Activated CD4-positive, alpha-beta T cell treated with anti-CD3 and anti-CD28 coated beads, Interleukin-2, amount 10 ng/mL, durations not matched to agents 7 days and 5 days (primary cell): ENCODE measurements around the gene SCAF8. TPM values are rescaled to one million over a fixed set of nuclear protein-coding genes. Genes with fewer than 3 reads are reported as not detected.
"Not testable (repeated sequence)": the region's sequence is repeated elsewhere in the genome, so short reads cannot be mapped to it uniquely, and the experiment has no call there.

Source experiments
- CTCF ChIA-PET: fragments of 350-600 bp; sonication (Branson Sonifier 250); formaldehyde crosslinking; loops from one replicate; lab custom pipeline; 2021; ENCODE audit warnings: antibody characterized with exemption; lab: Charles Lee
- POLR2A ChIA-PET: fragments of 350-600 bp; sonication (Branson Sonifier 250); formaldehyde crosslinking; loops from one replicate; lab custom pipeline; 2021; ENCODE audit warnings: antibody characterized with exemption; lab: Charles Lee
- DNase-seq: peaks from one replicate; pipeline ENCODE4 v3.0.0-alpha.2; 2020
- H3K27ac Mint-ChIP-seq: one replicate; pipeline ENCODE4 v1.8.0; 2021; ENCODE audit warnings: mild to moderate bottlenecking, moderate library complexity, mixed read lengths
- H3K27me3 Mint-ChIP-seq: one replicate; pipeline ENCODE4 v1.8.0; 2021; ENCODE audit warnings: mixed read lengths
- H3K36me3 Mint-ChIP-seq: one replicate; pipeline ENCODE4 v1.8.0; 2021; ENCODE audit warnings: low read depth, mixed read lengths
- H3K4me1 Mint-ChIP-seq: one replicate; pipeline ENCODE4 v1.8.0; 2021; ENCODE audit warnings: mixed read lengths
- H3K4me3 Mint-ChIP-seq: one replicate; pipeline ENCODE4 v1.8.0; 2021; ENCODE audit warnings: mild to moderate bottlenecking, moderate library complexity, mixed read lengths
- H3K9me3 Mint-ChIP-seq: one replicate; pipeline ENCODE4 v1.8.0; 2021; ENCODE audit warnings: mixed read lengths
- total RNA-seq, 2 experiments: library from RNA; stranded (reverse); gene quantifications; one replicate each; pipeline ENCODE4 v1.2.3, GENCODE V29; 2021

Gene SCAF8
- total RNA-seq, 2 experiments from 2014 or later = 44.3 to 53.3 TPM

DNA sequence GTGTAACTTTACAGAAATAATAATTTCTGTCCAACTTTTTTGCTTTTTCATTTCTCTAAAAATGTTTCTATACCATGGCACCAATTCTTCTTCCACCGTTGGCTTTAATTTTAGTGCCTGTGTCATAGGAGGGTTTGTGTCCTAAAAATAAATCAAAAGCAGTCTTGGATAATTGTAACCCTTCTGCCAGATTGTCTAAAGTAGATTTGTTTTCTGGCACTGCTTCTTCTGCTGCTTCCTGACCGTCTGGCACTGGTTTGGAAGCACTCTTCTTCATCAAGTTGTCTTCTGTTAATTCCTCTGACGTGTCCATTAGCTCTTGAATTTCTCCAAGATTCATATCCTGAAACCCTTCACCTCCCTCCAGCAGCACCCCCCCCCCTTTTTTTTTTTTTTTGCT is 33.1 kb downstream of the SCAF8 start:
- no peak for DNase-seq
- ChIA-PET POLR2A (no interaction called here), CTCF (no interaction called here)
- Mint-ChIP-seq H3K27ac (no peak overlapping the region), H3K27me3 (no peaks in the 10 kb centered on the region), H3K9me3 (peaks cover 5% of the 10 kb centered on the region), H3K4me1 (peaks cover 22% of the 10 kb centered on the region), H3K4me3 (no peak overlapping the region), H3K36me3 (peaks cover 26% of the 10 kb centered on the region)

GRCh38 chr6:154767003-154767723 is 33.9 kb downstream of the SCAF8 start:
- Mint-ChIP-seq H3K4me1 (peaks cover 23% of the 10 kb centered on the region), H3K9me3 (peaks cover 7% of the 10 kb centered on the region), H3K4me3 (no peak overlapping the region), H3K27ac (no peak overlapping the region), H3K27me3 (no peaks in the 10 kb centered on the region), H3K36me3 (peaks cover 27% of the 10 kb centered on the region)
- CTCF ChIA-PET = no interaction called here
- POLR2A ChIA-PET = no interaction called here
- no peak for DNase-seq

GRCh38 chr6:154768280-154768679 is 35.1 kb downstream of the SCAF8 start:
- H3K36me3 Mint-ChIP-seq = peaks cover 24% of the 10 kb centered on the region
- ChIA-PET POLR2A (no interaction called here), CTCF (interaction anchor here (0.9 kb wide), 1 partner anchor 20 kb away, joined by 3 read pairs; no protein-coding TSS in a partner anchor)
- DNase-seq = no peak
- H3K27me3 Mint-ChIP-seq = no peaks in the 10 kb centered on the region
- no peak overlapping the region for H3K4me3 Mint-ChIP-seq
- peaks cover 7% of the 10 kb centered on the region for H3K9me3 Mint-ChIP-seq
- peaks cover 24% of the 10 kb centered on the region for H3K4me1 Mint-ChIP-seq
- H3K27ac Mint-ChIP-seq = no peak overlapping the region

DNA sequence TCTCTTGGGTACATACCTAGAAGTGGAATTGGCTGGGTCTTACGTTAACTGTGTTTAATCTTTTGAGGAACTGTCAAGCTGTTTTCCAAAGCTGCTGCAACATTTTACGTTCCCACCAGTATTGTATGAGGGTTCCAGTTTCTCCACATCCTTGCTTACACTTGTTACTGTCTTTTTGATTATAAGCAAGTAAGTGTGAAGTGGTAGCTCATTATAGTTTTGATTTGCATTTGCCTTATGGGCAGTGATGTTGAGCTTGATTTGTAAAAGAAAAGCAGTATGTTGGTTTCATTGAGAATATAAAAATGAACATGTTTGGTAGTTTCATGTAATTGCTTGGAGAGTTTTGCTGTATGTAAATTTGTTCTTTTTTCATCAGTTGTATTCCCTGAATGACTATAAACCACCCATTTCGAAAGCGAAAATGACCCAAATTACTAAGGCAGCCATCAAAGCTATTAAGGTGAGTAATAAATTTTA is 40.4 kb downstream of the SCAF8 start:
- DNase-seq = no peak
- no peak overlapping the region for H3K4me3 Mint-ChIP-seq
- peaks cover 18% of the 10 kb centered on the region for H3K4me1 Mint-ChIP-seq
- H3K36me3 Mint-ChIP-seq = peaks cover 28% of the 10 kb centered on the region
- no peaks in the 10 kb centered on the region for H3K27me3 Mint-ChIP-seq
- POLR2A ChIA-PET = no interaction called here
- no peak overlapping the region for H3K27ac Mint-ChIP-seq
- CTCF ChIA-PET = interaction anchor here (1.0 to 1.2 kb wide), 3 partner anchors 35 to 565 kb away, joined by 3 to 5 read pairs (median 3); no protein-coding TSS in a partner anchor
- H3K9me3 Mint-ChIP-seq = peaks cover 4% of the 10 kb centered on the region

- Mint-ChIP-seq H3K4me1 (peaks cover 14% of the 10 kb centered on the region), H3K36me3 (peaks cover 41% of the 10 kb centered on the region)
- POLR2A ChIA-PET, DNase-seq, CTCF ChIA-PET, H3K9me3 Mint-ChIP-seq, H3K27me3 Mint-ChIP-seq, H3K4me3 Mint-ChIP-seq, H3K27ac Mint-ChIP-seq: not testable (repeated sequence)
These were observed 45.9 kb downstream of the SCAF8 start for GRCh38 chr6:154779157-154779556.

DNA sequence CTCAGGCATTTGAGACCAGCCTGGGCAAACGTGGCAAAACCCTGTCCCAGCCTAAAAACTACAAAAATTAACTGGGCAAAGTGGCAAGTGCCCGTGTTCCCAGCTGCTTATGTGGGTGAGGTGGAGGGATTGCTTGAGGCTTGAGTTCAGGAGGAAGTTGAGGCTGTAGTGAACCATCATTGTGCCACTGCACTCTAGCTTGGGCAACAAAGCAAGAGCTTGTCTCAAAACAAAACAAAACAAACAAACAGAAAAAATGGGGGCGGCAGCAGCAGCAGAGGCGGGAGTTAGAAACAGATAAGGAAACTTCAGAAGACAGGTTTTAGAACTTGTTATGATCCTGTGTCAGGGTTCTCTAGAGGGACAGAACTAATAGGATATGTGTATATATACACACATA is 49.0 kb downstream of the SCAF8 start:
- no peak for DNase-seq
- Mint-ChIP-seq H3K4me1 (peaks cover 17% of the 10 kb centered on the region), H3K27ac (no peak overlapping the region), H3K4me3 (no peak overlapping the region), H3K36me3 (peaks cover 46% of the 10 kb centered on the region), H3K9me3 (no peaks in the 10 kb centered on the region), H3K27me3 (no peaks in the 10 kb centered on the region)
- ChIA-PET CTCF (interaction anchor here (0.6 to 1.4 kb wide), 2 partner anchors 20 to 25 kb away, joined by 3 read pairs; no protein-coding TSS in a partner anchor), POLR2A (no interaction called here)

DNA sequence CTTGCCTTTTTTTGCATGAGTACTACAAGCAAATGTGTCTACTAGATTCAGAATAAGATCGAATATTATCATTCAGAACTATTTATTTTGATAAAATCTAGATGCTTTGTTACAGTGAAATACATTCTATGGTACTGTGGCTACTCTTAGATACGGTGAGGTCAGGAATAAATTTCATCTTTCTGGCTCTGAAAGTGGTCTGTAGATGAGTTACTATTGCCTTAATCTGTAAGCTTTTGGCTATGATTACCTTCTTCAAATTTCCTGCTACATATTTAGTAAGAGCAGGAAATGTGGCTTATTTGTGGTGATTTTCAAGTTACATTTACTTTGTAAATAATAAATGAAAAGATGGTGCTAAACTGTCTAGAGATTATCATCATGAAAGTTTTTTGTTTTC is 50.0 kb downstream of the SCAF8 start:
- H3K27ac Mint-ChIP-seq = no peak overlapping the region
- H3K4me3 Mint-ChIP-seq = no peak overlapping the region
- ChIA-PET POLR2A (no interaction called here), CTCF (interaction anchor here (1.3 to 1.4 kb wide), 2 partner anchors 26 to 108 kb away, joined by 3 to 4 read pairs; no protein-coding TSS in a partner anchor)
- no peaks in the 10 kb centered on the region for H3K9me3 Mint-ChIP-seq
- H3K27me3 Mint-ChIP-seq = no peaks in the 10 kb centered on the region
- peaks cover 17% of the 10 kb centered on the region for H3K4me1 Mint-ChIP-seq
- no peak for DNase-seq
- H3K36me3 Mint-ChIP-seq = peaks cover 53% of the 10 kb centered on the region

DNA sequence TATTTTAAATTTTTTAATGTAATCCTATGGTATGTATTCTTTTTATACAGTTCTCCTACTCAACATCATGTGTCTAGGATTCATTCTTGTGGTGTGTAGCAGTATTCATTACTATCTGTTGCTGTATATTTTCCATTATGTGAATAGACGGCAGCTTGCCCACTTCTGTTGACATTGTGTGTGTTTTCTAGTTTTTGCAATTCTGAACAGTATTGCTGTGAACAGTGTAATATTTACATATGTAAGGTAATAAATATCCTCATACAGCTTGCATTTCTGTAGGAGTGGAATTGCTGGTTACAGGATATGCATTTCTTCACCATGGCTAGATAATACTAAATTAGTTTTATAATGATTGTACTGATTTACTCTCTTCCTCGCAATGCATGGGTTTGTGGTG is 51.9 kb downstream of the SCAF8 start:
- H3K4me1 Mint-ChIP-seq = peaks cover 17% of the 10 kb centered on the region

GRCh38 chr6:154786144-154786868 is 53.1 kb downstream of the SCAF8 start:
- CTCF ChIA-PET = no interaction called here
- Mint-ChIP-seq H3K36me3 (peaks cover 45% of the 10 kb centered on the region), H3K9me3 (no peaks in the 10 kb centered on the region), H3K4me3 (no peak overlapping the region), H3K27me3 (no peaks in the 10 kb centered on the region), H3K4me1 (peaks cover 15% of the 10 kb centered on the region), H3K27ac (no peak overlapping the region)
- POLR2A ChIA-PET = no interaction called here
- DNase-seq = no peak

More for the DNA sequence above, 51.9 kb downstream of the SCAF8 start:
- no peaks in the 10 kb centered on the region for H3K27me3 Mint-ChIP-seq
- H3K36me3 Mint-ChIP-seq = peaks cover 51% of the 10 kb centered on the region
- H3K9me3 Mint-ChIP-seq = no peaks in the 10 kb centered on the region
- no peak overlapping the region for H3K4me3 Mint-ChIP-seq
- ChIA-PET POLR2A (no interaction called here), CTCF (no interaction called here)
- no peak for DNase-seq
- H3K27ac Mint-ChIP-seq = no peak overlapping the region

GRCh38 chr6:154791556-154792317 is 58.5 kb downstream of the SCAF8 start:
- H3K27ac Mint-ChIP-seq = no peak overlapping the region
- ChIA-PET CTCF (no interaction called here), POLR2A (no interaction called here)
- H3K4me3 Mint-ChIP-seq = no peak overlapping the region
- peaks cover 49% of the 10 kb centered on the region for H3K36me3 Mint-ChIP-seq
- DNase-seq = no peak
- H3K27me3 Mint-ChIP-seq = no peaks in the 10 kb centered on the region
- peaks cover 5% of the 10 kb centered on the region for H3K4me1 Mint-ChIP-seq
- no peaks in the 10 kb centered on the region for H3K9me3 Mint-ChIP-seq

DNA sequence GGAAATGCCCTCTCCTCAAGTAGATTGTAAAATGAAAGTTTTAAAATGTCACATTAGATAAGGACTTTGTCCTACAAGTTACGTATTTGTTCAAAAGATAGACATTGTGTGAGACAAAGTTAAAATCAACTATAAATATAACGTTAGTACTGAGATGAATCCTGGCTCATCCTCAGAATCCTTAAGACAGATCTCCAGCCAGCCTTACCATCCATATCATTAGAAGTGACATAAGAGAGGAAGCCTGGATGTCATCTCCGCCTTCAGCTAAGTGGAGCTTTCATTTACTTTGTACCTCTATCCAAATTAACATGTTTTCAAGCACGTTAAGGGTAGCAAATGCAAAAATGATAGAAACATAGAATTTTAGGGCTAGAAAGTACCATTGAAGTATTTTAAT is 59.1 kb downstream of the SCAF8 start:
- H3K27ac Mint-ChIP-seq = no peak overlapping the region
- H3K36me3 Mint-ChIP-seq = peaks cover 48% of the 10 kb centered on the region
- DNase-seq = no peak
- POLR2A ChIA-PET = interaction anchor here (0.6 kb wide), 1 partner anchor 11 kb away, joined by 4 read pairs; no protein-coding TSS in a partner anchor
- no peak overlapping the region for H3K4me3 Mint-ChIP-seq
- H3K4me1 Mint-ChIP-seq = peaks cover 2% of the 10 kb centered on the region
- H3K27me3 Mint-ChIP-seq = no peaks in the 10 kb centered on the region
- no peaks in the 10 kb centered on the region for H3K9me3 Mint-ChIP-seq
- CTCF ChIA-PET = no interaction called here

DNA sequence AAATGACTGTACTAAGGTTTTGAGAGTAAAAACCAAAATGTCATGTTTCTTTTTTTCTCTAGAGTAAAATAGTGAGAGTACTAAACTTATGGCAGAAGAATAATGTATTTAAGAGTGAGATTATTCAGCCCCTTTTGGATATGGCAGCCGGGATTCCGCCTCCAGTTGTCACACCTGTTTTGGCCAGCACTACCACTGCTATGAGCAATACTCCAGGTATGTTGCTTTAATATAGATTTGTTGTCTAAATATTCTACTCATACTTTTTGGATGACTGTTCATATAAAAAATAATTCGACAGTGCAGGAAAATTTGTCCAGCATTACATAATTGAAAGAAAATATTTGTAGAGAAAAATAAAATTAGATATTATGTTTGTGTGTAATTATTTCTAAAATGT is 59.5 kb downstream of the SCAF8 start:
- H3K27ac Mint-ChIP-seq = no peak overlapping the region
- ChIA-PET CTCF (no interaction called here), POLR2A (interaction anchor here (0.6 kb wide), 1 partner anchor 10 kb away, joined by 4 read pairs; no protein-coding TSS in a partner anchor)
- peaks cover 2% of the 10 kb centered on the region for H3K4me1 Mint-ChIP-seq
- H3K36me3 Mint-ChIP-seq = peaks cover 48% of the 10 kb centered on the region
- H3K27me3 Mint-ChIP-seq = no peaks in the 10 kb centered on the region
- no peak for DNase-seq
- H3K9me3 Mint-ChIP-seq = no peaks in the 10 kb centered on the region
- H3K4me3 Mint-ChIP-seq = no peak overlapping the region
